Kidney epithelial cell (primary cell): ENCODE data around the gene BGN. TPM values are rescaled to one million over a fixed set of nuclear protein-coding genes. Genes with fewer than 3 reads are reported as not detected.

ENCODE experiments used
- DNase-seq: peaks from one replicate; pipeline ENCODE4 v3.0.0-alpha.2; 2010; ENCODE audit warnings: low read depth
- H3K27me3 ChIP-seq: 2 replicates; pipeline ENCODE4 v1.6.0; 2011; ENCODE audit warnings: low read length; ENCODE audit not compliant: control insufficient read depth, insufficient read depth
- H3K36me3 ChIP-seq: 2 replicates; pipeline ENCODE4 v1.5.1; 2011; ENCODE audit warnings: low read length; ENCODE audit not compliant: control insufficient read depth, insufficient read depth
- H3K4me3 ChIP-seq: 2 replicates; pipeline ENCODE4 v1.5.1; 2011; ENCODE audit warnings: low read depth, mild to moderate bottlenecking, control low read depth, low read length
- total RNA-seq: library from RNA; depleted of rRNA; stranded (reverse); fragments of >200 nt; gene quantifications from 2 replicates; pipeline ENCODE4 v1.2.3, GENCODE V29; 2015
- TF ChIP-seq, protein P1 (sequence below): IDR thresholded peaks from 2 replicates; pipeline ENCODE4 v1.5.1; 2011; ENCODE audit warnings: mild to moderate bottlenecking, moderate library complexity, low read length, control low read depth, inconsistent platforms; ENCODE audit not compliant: insufficient read depth, poor library complexity, severe bottlenecking

BGN gene
- total RNA-seq, 1 donor from 2014 or later, result 6.2 TPM

DNA sequence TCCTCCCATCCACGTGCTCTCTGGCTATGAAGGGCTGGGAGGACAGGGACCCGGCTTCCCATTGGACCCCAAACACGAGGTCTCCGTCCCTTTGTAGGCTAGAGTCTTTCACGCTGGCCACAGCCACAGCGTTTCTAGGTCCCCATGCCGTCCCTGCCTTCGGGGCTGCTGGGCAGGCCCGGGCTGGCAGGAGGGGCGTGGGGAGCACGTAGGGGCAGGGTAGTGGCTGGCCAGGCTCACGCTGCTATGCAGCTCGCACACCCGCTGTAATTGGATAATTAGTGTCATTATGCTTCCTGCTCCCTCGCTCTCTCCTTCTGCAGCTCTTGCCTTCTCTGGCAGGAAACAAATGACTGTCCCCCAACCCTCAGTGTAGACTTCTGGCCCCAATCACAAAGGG is 32.4 kb downstream of the BGN start:
- Histone ChIP-seq H3K27me3 (peaks cover 18% of the 10 kb centered on the region), H3K36me3 (no peaks in the 10 kb centered on the region), H3K4me3 (no peak overlapping the region)
- TF ChIP-seq, protein P1, sequence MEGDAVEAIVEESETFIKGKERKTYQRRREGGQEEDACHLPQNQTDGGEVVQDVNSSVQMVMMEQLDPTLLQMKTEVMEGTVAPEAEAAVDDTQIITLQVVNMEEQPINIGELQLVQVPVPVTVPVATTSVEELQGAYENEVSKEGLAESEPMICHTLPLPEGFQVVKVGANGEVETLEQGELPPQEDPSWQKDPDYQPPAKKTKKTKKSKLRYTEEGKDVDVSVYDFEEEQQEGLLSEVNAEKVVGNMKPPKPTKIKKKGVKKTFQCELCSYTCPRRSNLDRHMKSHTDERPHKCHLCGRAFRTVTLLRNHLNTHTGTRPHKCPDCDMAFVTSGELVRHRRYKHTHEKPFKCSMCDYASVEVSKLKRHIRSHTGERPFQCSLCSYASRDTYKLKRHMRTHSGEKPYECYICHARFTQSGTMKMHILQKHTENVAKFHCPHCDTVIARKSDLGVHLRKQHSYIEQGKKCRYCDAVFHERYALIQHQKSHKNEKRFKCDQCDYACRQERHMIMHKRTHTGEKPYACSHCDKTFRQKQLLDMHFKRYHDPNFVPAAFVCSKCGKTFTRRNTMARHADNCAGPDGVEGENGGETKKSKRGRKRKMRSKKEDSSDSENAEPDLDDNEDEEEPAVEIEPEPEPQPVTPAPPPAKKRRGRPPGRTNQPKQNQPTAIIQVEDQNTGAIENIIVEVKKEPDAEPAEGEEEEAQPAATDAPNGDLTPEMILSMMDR, result no peak
- no peak for DNase-seq

DNA sequence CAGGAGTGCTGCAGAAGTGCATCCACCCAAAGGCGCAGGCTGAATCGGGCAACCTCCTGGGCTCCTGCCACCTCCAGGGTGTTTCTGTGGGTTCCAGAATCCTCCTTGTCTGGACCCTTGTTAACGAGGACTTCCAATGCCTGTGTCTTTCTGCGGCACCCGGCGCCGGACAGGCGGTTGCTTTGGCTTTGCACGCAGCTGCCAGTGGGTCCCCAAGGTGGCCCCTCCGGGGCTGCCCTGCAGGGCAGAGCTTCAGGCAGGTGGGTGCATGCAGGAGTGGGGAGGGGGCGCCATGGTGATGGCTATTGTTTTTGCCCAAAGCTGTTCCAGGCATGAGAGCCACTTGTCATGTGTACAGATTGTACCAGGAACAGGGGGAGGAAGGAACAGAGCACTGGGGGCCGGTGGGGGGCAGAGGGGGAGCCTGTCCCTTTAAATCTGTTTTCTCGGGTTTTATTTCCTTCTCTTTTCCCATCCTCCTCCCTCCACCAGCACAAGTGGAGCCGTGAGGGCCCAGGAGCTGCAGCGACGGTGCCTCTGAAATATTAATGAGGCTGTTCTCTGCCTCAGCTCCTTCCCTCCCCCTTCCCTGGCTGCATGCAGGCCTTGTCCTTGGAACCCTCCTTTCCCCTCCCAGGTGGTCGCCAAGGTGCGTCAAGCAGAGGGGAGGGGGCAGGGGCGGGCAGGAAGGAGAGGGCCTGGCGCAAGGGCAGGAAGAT is 35.8 kb downstream of the BGN start:
- no peak overlapping the region for H3K4me3 ChIP-seq
- H3K36me3 ChIP-seq, result no peaks in the 10 kb centered on the region
- DNase-seq, result no peak
- TF ChIP-seq, protein P1, result no peak
- peaks cover 18% of the 10 kb centered on the region for H3K27me3 ChIP-seq

DNA sequence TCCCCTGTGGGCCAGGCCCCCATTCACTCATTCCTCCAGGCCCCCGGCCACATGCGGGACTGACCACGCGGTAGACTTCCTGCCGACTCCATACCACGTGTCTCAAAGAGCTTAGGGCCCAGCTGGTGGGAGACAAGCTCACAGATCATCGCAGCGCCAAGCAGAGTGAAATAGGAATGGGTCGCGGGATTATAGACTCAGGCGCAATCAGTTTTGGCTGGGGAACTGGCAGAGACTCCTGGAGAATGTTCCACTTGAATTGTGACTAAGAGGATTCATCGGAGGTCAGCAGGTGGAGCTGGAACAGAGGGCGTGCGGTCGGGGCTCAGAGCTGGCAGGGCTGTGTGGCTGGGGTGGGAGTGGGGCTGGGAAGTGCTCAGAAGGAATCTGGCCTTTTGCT is 38.3 kb downstream of the BGN start:
- DNase-seq, result no peak
- Histone ChIP-seq H3K4me3 (no peak overlapping the region), H3K27me3 (peaks cover 3% of the 10 kb centered on the region), H3K36me3 (no peaks in the 10 kb centered on the region)
- TF ChIP-seq, protein P1, result no peak

DNA sequence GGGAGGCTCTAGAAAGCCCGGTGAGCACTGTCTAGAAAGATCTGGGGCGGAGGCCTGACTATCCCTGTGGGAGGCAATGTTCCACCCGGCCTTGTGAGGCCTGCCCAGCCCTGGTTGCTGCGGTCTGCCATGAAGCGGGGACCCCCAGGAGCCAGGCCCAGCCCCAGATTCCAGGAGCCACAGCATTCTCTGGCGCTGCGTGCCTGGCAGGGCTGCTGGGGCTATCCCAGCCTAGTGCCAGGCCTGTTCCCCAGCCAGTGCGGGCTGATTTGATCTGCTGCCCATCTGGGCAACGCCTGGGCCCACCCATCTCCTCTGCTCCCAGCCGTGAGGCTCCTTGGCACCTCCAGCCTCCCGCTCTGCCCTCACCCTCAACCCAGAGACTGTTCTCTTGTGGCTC is 42.3 kb downstream of the BGN start:
- no peak for DNase-seq
- Histone ChIP-seq H3K27me3 (peaks cover 6% of the 10 kb centered on the region), H3K4me3 (no peak overlapping the region)

DNA sequence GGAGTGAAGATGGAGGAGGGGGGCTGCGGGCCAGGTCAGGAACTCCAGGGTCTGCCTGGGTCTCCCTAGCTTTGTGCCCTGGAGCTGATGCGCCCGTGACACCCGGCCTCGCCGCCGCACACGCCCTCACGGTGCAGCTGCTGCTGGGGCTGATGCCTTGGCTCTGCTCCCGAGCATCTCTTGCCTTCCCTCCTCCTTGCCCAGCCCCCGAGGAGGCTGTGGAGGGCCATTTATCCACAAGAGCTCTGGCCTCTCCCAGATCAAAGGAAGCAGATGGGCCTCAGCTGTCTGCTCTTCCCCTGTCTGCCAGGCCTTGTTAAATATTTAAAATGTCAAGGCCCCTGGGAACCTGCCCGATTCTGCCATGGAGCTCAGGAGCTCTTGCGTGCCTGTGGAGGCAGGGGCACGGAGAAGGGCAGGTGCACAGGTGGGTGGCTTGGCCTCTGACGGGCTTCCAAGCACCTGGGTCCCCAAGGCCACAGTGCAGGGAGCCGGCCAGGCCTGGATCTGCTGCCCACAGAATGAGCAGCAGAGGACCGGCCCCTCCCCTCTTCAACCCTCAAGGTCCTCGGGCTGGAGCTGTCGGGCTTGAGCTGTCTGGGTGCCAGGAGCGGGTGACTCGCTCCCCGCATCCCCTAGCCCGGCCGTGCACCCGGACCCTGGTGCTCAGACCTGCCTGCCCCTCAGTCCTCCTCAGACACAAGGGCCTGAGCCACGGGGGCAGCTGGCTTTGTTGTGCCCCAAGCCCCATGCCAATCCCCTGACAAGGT is 42.9 kb downstream of the BGN start:
- no peaks in the 10 kb centered on the region for H3K36me3 ChIP-seq
- no peak for DNase-seq
- peaks cover 6% of the 10 kb centered on the region for H3K27me3 ChIP-seq
- H3K4me3 ChIP-seq, result no peak overlapping the region
- TF ChIP-seq, protein P1, result no peak

More for the DNA sequence above, 42.3 kb downstream of the BGN start:
- TF ChIP-seq, protein P1, result no peak
- H3K36me3 ChIP-seq, result no peaks in the 10 kb centered on the region

DNA sequence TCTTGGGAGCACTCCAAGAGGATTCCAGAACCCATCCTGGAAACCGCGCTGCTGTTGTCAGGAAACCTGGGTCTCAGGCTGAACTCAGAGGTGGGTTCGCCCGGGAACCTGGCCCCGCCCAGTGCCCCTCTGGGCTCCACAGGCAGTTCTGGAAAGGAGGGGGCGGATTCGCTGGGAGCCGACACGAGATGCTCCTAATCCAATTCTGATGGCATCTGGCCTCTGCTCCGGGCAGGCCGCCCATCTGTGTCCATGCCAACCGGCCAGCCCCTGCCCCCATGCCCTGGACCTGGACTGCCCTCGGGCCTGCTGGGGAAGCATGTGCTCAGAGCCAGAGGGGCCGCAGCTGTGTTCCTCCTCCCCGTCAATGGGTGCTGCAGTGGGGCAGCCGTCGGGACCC is 43.6 kb downstream of the BGN start:
- peaks cover 6% of the 10 kb centered on the region for H3K27me3 ChIP-seq
- no peak overlapping the region for H3K4me3 ChIP-seq
- TF ChIP-seq, protein P1, result no peak
- no peaks in the 10 kb centered on the region for H3K36me3 ChIP-seq
- no peak for DNase-seq
